ENCODE results near the gene ADPGK.

DNA sequence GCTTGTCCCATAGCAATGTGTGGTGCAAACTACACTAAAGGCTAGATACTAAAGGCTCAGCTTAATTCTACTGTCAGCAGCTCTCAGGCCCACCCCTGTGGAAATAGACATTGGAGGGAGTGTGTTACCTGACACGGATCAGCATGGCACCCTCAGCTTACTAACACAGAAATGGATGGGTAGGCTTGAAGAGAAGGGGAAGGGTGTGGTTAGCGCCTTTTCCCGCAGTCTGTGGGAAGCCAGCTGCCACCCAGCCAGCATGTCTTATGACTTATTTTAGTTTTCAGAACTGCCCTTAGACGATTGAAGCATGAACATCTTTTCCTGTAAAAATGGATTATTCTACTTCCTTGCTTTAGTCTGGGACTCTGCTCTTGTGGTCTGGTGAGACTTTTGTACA, 25.8 kb upstream of the ADPGK start:
- TF ChIP-seq, protein P1, sequence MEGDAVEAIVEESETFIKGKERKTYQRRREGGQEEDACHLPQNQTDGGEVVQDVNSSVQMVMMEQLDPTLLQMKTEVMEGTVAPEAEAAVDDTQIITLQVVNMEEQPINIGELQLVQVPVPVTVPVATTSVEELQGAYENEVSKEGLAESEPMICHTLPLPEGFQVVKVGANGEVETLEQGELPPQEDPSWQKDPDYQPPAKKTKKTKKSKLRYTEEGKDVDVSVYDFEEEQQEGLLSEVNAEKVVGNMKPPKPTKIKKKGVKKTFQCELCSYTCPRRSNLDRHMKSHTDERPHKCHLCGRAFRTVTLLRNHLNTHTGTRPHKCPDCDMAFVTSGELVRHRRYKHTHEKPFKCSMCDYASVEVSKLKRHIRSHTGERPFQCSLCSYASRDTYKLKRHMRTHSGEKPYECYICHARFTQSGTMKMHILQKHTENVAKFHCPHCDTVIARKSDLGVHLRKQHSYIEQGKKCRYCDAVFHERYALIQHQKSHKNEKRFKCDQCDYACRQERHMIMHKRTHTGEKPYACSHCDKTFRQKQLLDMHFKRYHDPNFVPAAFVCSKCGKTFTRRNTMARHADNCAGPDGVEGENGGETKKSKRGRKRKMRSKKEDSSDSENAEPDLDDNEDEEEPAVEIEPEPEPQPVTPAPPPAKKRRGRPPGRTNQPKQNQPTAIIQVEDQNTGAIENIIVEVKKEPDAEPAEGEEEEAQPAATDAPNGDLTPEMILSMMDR (IDR thresholded peaks at IDR 0.05; ENCODE audit: poor library complexity, severe bottlenecking): no peak
- TF ChIP-seq POLR2AphosphoS5 (IDR thresholded peaks at IDR 0.05) (no peak), EZH2 (IDR thresholded peaks at IDR 0.05; ENCODE audit: borderline replicate concordance, insufficient read depth, low read length, poor library complexity, severe bottlenecking) (no peak), EP300 (conservative IDR thresholded peaks at IDR 0.05; ENCODE audit: poor library complexity, severe bottlenecking) (no peak), RAD21 (conservative IDR thresholded peaks at IDR 0.05) (no peak)
- TF ChIP-seq, protein P2, sequence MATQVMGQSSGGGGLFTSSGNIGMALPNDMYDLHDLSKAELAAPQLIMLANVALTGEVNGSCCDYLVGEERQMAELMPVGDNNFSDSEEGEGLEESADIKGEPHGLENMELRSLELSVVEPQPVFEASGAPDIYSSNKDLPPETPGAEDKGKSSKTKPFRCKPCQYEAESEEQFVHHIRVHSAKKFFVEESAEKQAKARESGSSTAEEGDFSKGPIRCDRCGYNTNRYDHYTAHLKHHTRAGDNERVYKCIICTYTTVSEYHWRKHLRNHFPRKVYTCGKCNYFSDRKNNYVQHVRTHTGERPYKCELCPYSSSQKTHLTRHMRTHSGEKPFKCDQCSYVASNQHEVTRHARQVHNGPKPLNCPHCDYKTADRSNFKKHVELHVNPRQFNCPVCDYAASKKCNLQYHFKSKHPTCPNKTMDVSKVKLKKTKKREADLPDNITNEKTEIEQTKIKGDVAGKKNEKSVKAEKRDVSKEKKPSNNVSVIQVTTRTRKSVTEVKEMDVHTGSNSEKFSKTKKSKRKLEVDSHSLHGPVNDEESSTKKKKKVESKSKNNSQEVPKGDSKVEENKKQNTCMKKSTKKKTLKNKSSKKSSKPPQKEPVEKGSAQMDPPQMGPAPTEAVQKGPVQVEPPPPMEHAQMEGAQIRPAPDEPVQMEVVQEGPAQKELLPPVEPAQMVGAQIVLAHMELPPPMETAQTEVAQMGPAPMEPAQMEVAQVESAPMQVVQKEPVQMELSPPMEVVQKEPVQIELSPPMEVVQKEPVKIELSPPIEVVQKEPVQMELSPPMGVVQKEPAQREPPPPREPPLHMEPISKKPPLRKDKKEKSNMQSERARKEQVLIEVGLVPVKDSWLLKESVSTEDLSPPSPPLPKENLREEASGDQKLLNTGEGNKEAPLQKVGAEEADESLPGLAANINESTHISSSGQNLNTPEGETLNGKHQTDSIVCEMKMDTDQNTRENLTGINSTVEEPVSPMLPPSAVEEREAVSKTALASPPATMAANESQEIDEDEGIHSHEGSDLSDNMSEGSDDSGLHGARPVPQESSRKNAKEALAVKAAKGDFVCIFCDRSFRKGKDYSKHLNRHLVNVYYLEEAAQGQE (IDR thresholded peaks at IDR 0.05; ENCODE audit: borderline replicate concordance): no peak
